Lower leg skin (tissue), 4 donors: Measurements from ENCODE around the gene TSHZ2. TPM values are rescaled to one million over a fixed set of nuclear protein-coding genes. Genes with fewer than 3 reads are reported as not detected.

ENCODE experiments used
- DNase-seq, 2 donors: peaks; one replicate each; pipeline ENCODE4 v3.0.0-alpha.2; 2019; ENCODE audit warnings: low spot score in 2 of 2
- H3K4me3 ChIP-seq: fragments of 200-600 bp; sonication (generic); 2 replicates; pipeline ENCODE4 v1.5.1; 2017; ENCODE audit warnings: mild to moderate bottlenecking, low read depth; ENCODE audit not compliant: poor library complexity, severe bottlenecking
- CTCF ChIP-seq, 3 donors: fragments of 450-650 bp; IDR thresholded peaks; one replicate each; pipeline ENCODE4 v1.5.1; 2016; ENCODE audit warnings: antibody characterized with exemption in 3 of 3, mild to moderate bottlenecking in 3 of 3, moderate library complexity in 2 of 3
- POLR2A ChIP-seq, 2 donors: fragments of 450-650 bp; IDR thresholded peaks; one replicate each; pipeline ENCODE4 v1.6.1; 2016 to 2017; ENCODE audit warnings: antibody characterized with exemption in 2 of 2, mild to moderate bottlenecking in 1 of 2, moderate library complexity in 1 of 2
- WGBS, 2 donors: methylation state at CpG; one replicate each; pipeline ENCODE4 v1.1.5; 2018; 5-methylcytosine and 5-hydroxymethylcytosine counted together
- intact Hi-C: fragments of 100-400 bp; cut with DNase I; formaldehyde crosslinking; loops from one replicate; pipeline ENCODE4 v1.15.0; 2023; ENCODE audit warnings: low total_unique reads
- total RNA-seq, 4 donors: library from RNA; depleted of rRNA; stranded (reverse); fragments of >200 nt; gene quantifications; one replicate each; pipeline ENCODE4 v1.1.0, GENCODE V29; 2016

TSHZ2 gene
- total RNA-seq, 4 donors from 2014 or later = 8.1 to 25.7 (median 10.5) TPM

- intact Hi-C loops = no loop called here
- no peak for DNase-seq
- no peak overlapping the region for H3K4me3 ChIP-seq
- TF ChIP-seq CTCF (IDR thresholded peaks at IDR 0.05) (no peak), POLR2A (IDR thresholded peaks at IDR 0.05) (no peak)
- 43 to 64% methylated on average over 1 of the region's 1 CpG for WGBS, 2 donors
Observed at GRCh38 chr20:52926505-52926904, 45.7 kb upstream of the TSHZ2 start.

- WGBS, 2 donors = 47 to 50% methylated on average over 1 of the region's 1 CpG
- TF ChIP-seq POLR2A (IDR thresholded peaks at IDR 0.05) (no peak), CTCF (IDR thresholded peaks at IDR 0.05) (no peak)
- H3K4me3 ChIP-seq = no peak overlapping the region
- intact Hi-C loops = no loop called here
- no peak for DNase-seq
Observed at GRCh38 chr20:52933867-52934266, 38.3 kb upstream of the TSHZ2 start.

GRCh38 chr20:52936351-52937340 is 35.5 kb upstream of the TSHZ2 start:
- H3K4me3 ChIP-seq = no peak overlapping the region
- TF ChIP-seq CTCF (IDR thresholded peaks at IDR 0.05) = no peak
- no peak for TF ChIP-seq POLR2A (IDR thresholded peaks at IDR 0.05)
- 72 to 80% methylated on average over 16 of the region's 16 CpGs for WGBS, 2 donors
- DNase-seq = no peak
- intact Hi-C loops = no loop called here

GRCh38 chr20:52937591-52938100 is 34.5 kb upstream of the TSHZ2 start:
- intact Hi-C loops = no loop called here
- WGBS, 2 donors = 76 to 83% methylated on average over 6 of the region's 6 CpGs
- H3K4me3 ChIP-seq = no peak overlapping the region
- DNase-seq = no peak
- no peak for TF ChIP-seq CTCF (IDR thresholded peaks at IDR 0.05)
- TF ChIP-seq POLR2A (IDR thresholded peaks at IDR 0.05) = no peak

- 81 to 83% methylated on average over 4 of the region's 4 CpGs for whole genome bisulfite sequencing, 2 donors
- TF ChIP-seq CTCF (IDR thresholded peaks at IDR 0.05) = no peak
- TF ChIP-seq POLR2A (IDR thresholded peaks at IDR 0.05) = no peak
- no peak overlapping the region for H3K4me3 ChIP-seq
- no peak for DNase-seq
- intact Hi-C loops = no loop called here
Observed at GRCh38 chr20:52939141-52939540, 33.0 kb upstream of the TSHZ2 start.
